ENCODE data around the gene MARCHF11.

Gene MARCHF11

GRCh38 chr5:16179511-16179935 is at the start of gene MARCHF11:
MARCHF11 (minus strand) TSS chr5:16179791; CDS start chr5:16179575, 216 bp downstream.
- Histone ChIP-seq H3K27ac (no peak within 1 kb of the TSS), H3K9me3 (ENCODE audit: low read depth, low read length) (no peaks in the 10 kb centered on the region), H3K36me3 (ENCODE audit: insufficient read depth, low read length) (no peaks in the 10 kb centered on the region), H3K4me3 (no peak within 1 kb of the TSS), H3K9ac (ENCODE audit: insufficient read length) (no peak within 1 kb of the TSS)
- no peak for DNase-seq (ENCODE audit: low read depth, low spot score)
- TF ChIP-seq POLR2AphosphoS5 (IDR thresholded peaks at IDR 0.05; ENCODE audit: borderline replicate concordance, low read depth, low read length): no peak
- no peak for TF ChIP-seq FOXP2 (optimal IDR thresholded peaks at IDR 0.05; ENCODE audit: control extremely low read depth, extremely low read length, insufficient read depth)
- no peak for TF ChIP-seq EZH2 (IDR thresholded peaks at IDR 0.05)

- TF ChIP-seq POLR2AphosphoS5 (IDR thresholded peaks at IDR 0.05; ENCODE audit: borderline replicate concordance, low read depth, low read length): no peak
- TF ChIP-seq FOXP2 (optimal IDR thresholded peaks at IDR 0.05; ENCODE audit: control extremely low read depth, extremely low read length, insufficient read depth): no peak
- TF ChIP-seq EZH2 (IDR thresholded peaks at IDR 0.05): no peak
- DNase-seq (ENCODE audit: low read depth, low spot score): no peak
- Histone ChIP-seq H3K9me3 (ENCODE audit: low read depth, low read length) (no peaks in the 10 kb centered on the region), H3K9ac (ENCODE audit: insufficient read length) (no peak overlapping the region), H3K27ac (no peak overlapping the region), H3K4me3 (no peak overlapping the region), H3K36me3 (ENCODE audit: insufficient read depth, low read length) (no peaks in the 10 kb centered on the region)
Measured at GRCh38 chr5:16225927-16226326, 46.3 kb upstream of the MARCHF11 start.

GRCh38 chr5:16192311-16192710 is 12.7 kb upstream of the MARCHF11 start:
- H3K36me3 ChIP-seq (ENCODE audit: insufficient read depth, low read length): no peaks in the 10 kb centered on the region
- H3K4me3 ChIP-seq: no peak overlapping the region
- no peak overlapping the region for H3K9ac ChIP-seq (ENCODE audit: insufficient read length)
- H3K27ac ChIP-seq: no peak overlapping the region
- H3K9me3 ChIP-seq (ENCODE audit: low read depth, low read length): no peaks in the 10 kb centered on the region
- TF ChIP-seq POLR2AphosphoS5 (IDR thresholded peaks at IDR 0.05; ENCODE audit: borderline replicate concordance, low read depth, low read length): no peak
- no peak for TF ChIP-seq FOXP2 (optimal IDR thresholded peaks at IDR 0.05; ENCODE audit: control extremely low read depth, extremely low read length, insufficient read depth)
- TF ChIP-seq EZH2 (IDR thresholded peaks at IDR 0.05): no peak
- DNase-seq (ENCODE audit: low read depth, low spot score): no peak

GRCh38 chr5:16180789-16181082 is 1.1 kb upstream of the MARCHF11 start:
- DNase-seq (ENCODE audit: low read depth, low spot score): no peak
- Histone ChIP-seq H3K27ac (no peak overlapping the region), H3K9ac (ENCODE audit: insufficient read length) (no peak overlapping the region), H3K9me3 (ENCODE audit: low read depth, low read length) (no peaks in the 10 kb centered on the region), H3K36me3 (ENCODE audit: insufficient read depth, low read length) (no peaks in the 10 kb centered on the region), H3K4me3 (no peak overlapping the region)
- no peak for TF ChIP-seq FOXP2 (optimal IDR thresholded peaks at IDR 0.05; ENCODE audit: control extremely low read depth, extremely low read length, insufficient read depth)
- TF ChIP-seq POLR2AphosphoS5 (IDR thresholded peaks at IDR 0.05; ENCODE audit: borderline replicate concordance, low read depth, low read length): no peak
- TF ChIP-seq EZH2 (IDR thresholded peaks at IDR 0.05): no peak

GRCh38 chr5:16179936-16180788 is 571 bp upstream of the MARCHF11 start:
- Histone ChIP-seq H3K9ac (ENCODE audit: insufficient read length) (no peak overlapping the region), H3K9me3 (ENCODE audit: low read depth, low read length) (no peaks in the 10 kb centered on the region), H3K27ac (no peak overlapping the region), H3K4me3 (no peak overlapping the region), H3K36me3 (ENCODE audit: insufficient read depth, low read length) (no peaks in the 10 kb centered on the region)
- DNase-seq (ENCODE audit: low read depth, low spot score): no peak
- TF ChIP-seq EZH2 (IDR thresholded peaks at IDR 0.05) (no peak), FOXP2 (optimal IDR thresholded peaks at IDR 0.05; ENCODE audit: control extremely low read depth, extremely low read length, insufficient read depth) (no peak), POLR2AphosphoS5 (IDR thresholded peaks at IDR 0.05; ENCODE audit: borderline replicate concordance, low read depth, low read length) (no peak)

GRCh38 chr5:16178745-16179372 is 732 bp downstream of the MARCHF11 start:
- Histone ChIP-seq H3K4me3 (no peak overlapping the region), H3K9ac (ENCODE audit: insufficient read length) (no peak overlapping the region), H3K36me3 (ENCODE audit: insufficient read depth, low read length) (no peaks in the 10 kb centered on the region), H3K9me3 (ENCODE audit: low read depth, low read length) (no peaks in the 10 kb centered on the region), H3K27ac (no peak overlapping the region)
- no peak for DNase-seq (ENCODE audit: low read depth, low spot score)
- TF ChIP-seq EZH2 (IDR thresholded peaks at IDR 0.05): peak; percentile 79
- TF ChIP-seq FOXP2 (optimal IDR thresholded peaks at IDR 0.05; ENCODE audit: control extremely low read depth, extremely low read length, insufficient read depth): no peak

GRCh38 chr5:16169550-16169949 is 10.0 kb downstream of the MARCHF11 start:
- no peak for TF ChIP-seq EZH2 (IDR thresholded peaks at IDR 0.05)
- no peak for TF ChIP-seq FOXP2 (optimal IDR thresholded peaks at IDR 0.05; ENCODE audit: control extremely low read depth, extremely low read length, insufficient read depth)
- no peak for TF ChIP-seq POLR2AphosphoS5 (IDR thresholded peaks at IDR 0.05; ENCODE audit: borderline replicate concordance, low read depth, low read length)
- DNase-seq (ENCODE audit: low read depth, low spot score): no peak
- no peaks in the 10 kb centered on the region for H3K9me3 ChIP-seq (ENCODE audit: low read depth, low read length)
- H3K4me3 ChIP-seq: no peak overlapping the region
- no peaks in the 10 kb centered on the region for H3K36me3 ChIP-seq (ENCODE audit: insufficient read depth, low read length)
- no peak overlapping the region for H3K27ac ChIP-seq
- no peak overlapping the region for H3K9ac ChIP-seq (ENCODE audit: insufficient read length)

GRCh38 chr5:16160706-16161105 is 18.9 kb downstream of the MARCHF11 start:
- no peak for TF ChIP-seq EZH2 (IDR thresholded peaks at IDR 0.05)
- no peak for TF ChIP-seq POLR2AphosphoS5 (IDR thresholded peaks at IDR 0.05; ENCODE audit: borderline replicate concordance, low read depth, low read length)
- no peak for TF ChIP-seq FOXP2 (optimal IDR thresholded peaks at IDR 0.05; ENCODE audit: control extremely low read depth, extremely low read length, insufficient read depth)

More at GRCh38 chr5:16160706-16161105, 18.9 kb downstream of the MARCHF11 start:
- Histone ChIP-seq H3K9me3 (ENCODE audit: low read depth, low read length) (no peaks in the 10 kb centered on the region), H3K4me3 (no peak overlapping the region), H3K9ac (ENCODE audit: insufficient read length) (no peak overlapping the region), H3K36me3 (ENCODE audit: insufficient read depth, low read length) (no peaks in the 10 kb centered on the region), H3K27ac (no peak overlapping the region)
- DNase-seq (ENCODE audit: low read depth, low spot score): peak; percentile 40

Data from SK-N-MC (cell line).